Measurements from ENCODE around the gene DAPK1. TPM values are rescaled to one million over a fixed set of nuclear protein-coding genes. Genes with fewer than 3 reads are reported as not detected.

Gene DAPK1
- polyA plus RNA-seq, 1 donor from 2014 or later: 45.0 TPM

GRCh38 chr9:87546704-87547103, 49.0 kb downstream of the DAPK1 start:
- Histone ChIP-seq H3K9me2 (ENCODE audit: insufficient read depth, low read length) (no peaks in the 10 kb centered on the region), H3K4me3 (ENCODE audit: low read length) (no peak overlapping the region), H3K79me2 (replicated peaks; ENCODE audit: insufficient read depth, low read length) (peaks cover 4% of the 10 kb centered on the region), H3K27me3 (ENCODE audit: insufficient read depth, low read depth, low read length) (no peaks in the 10 kb centered on the region), H3K9me3 (ENCODE audit: low read length) (no peaks in the 10 kb centered on the region), H3F3A (ENCODE audit: insufficient read depth, low read length, poor library complexity, severe bottlenecking) (no peaks in the 10 kb centered on the region), H4K20me1 (ENCODE audit: insufficient read depth) (no peaks in the 10 kb centered on the region), H3K36me3 (ENCODE audit: insufficient read depth, low read length) (peaks cover 4% of the 10 kb centered on the region), H2AFZ (ENCODE audit: low read depth, low read length) (no peak overlapping the region), H3K4me2 (ENCODE audit: low read length) (no peak overlapping the region), H3K27ac (ENCODE audit: low read length) (no peak overlapping the region), H3K9ac (ENCODE audit: low read length) (no peak overlapping the region)
- TF ChIP-seq RAD21 (conservative IDR thresholded peaks at IDR 0.05) (no peak), EZH2 (IDR thresholded peaks at IDR 0.05; ENCODE audit: borderline replicate concordance, insufficient read depth, low read length, poor library complexity, severe bottlenecking) (no peak), CTCF (IDR thresholded peaks at IDR 0.05; ENCODE audit: poor library complexity, severe bottlenecking) (no peak), REST (IDR thresholded peaks at IDR 0.05; ENCODE audit: borderline replicate concordance) (no peak), EP300 (conservative IDR thresholded peaks at IDR 0.05; ENCODE audit: poor library complexity, severe bottlenecking) (no peak), TAF1 (IDR thresholded peaks at IDR 0.05; ENCODE audit: low read depth) (no peak), MXI1 (conservative IDR thresholded peaks at IDR 0.05; ENCODE audit: poor library complexity, severe bottlenecking) (no peak), SMC3 (conservative IDR thresholded peaks at IDR 0.05; ENCODE audit: poor library complexity) (no peak), POLR2AphosphoS5 (IDR thresholded peaks at IDR 0.05) (no peak)

GRCh38 chr9:87547671-87548081, 50.0 kb downstream of the DAPK1 start:
- Histone ChIP-seq H3F3A (ENCODE audit: insufficient read depth, low read length, poor library complexity, severe bottlenecking) (no peaks in the 10 kb centered on the region), H3K4me2 (ENCODE audit: low read length) (no peak overlapping the region), H3K27me3 (ENCODE audit: insufficient read depth, low read depth, low read length) (no peaks in the 10 kb centered on the region), H3K9me2 (ENCODE audit: insufficient read depth, low read length) (no peaks in the 10 kb centered on the region), H3K9ac (ENCODE audit: low read length) (no peak overlapping the region), H3K79me2 (replicated peaks; ENCODE audit: insufficient read depth, low read length) (peaks cover 4% of the 10 kb centered on the region), H3K27ac (ENCODE audit: low read length) (no peak overlapping the region), H3K4me3 (ENCODE audit: low read length) (no peak overlapping the region), H3K9me3 (ENCODE audit: low read length) (no peaks in the 10 kb centered on the region), H2AFZ (ENCODE audit: low read depth, low read length) (no peak overlapping the region), H4K20me1 (ENCODE audit: insufficient read depth) (no peaks in the 10 kb centered on the region), H3K36me3 (ENCODE audit: insufficient read depth, low read length) (peaks cover 4% of the 10 kb centered on the region)
- no peak for TF ChIP-seq POLR2AphosphoS5 (IDR thresholded peaks at IDR 0.05)
- TF ChIP-seq CTCF (IDR thresholded peaks at IDR 0.05; ENCODE audit: poor library complexity, severe bottlenecking): no peak
